HCT116 (cell line): ENCODE data around the gene RGS7.

Experiments used
- ATF3 ChIP-seq: IDR thresholded peaks from 2 replicates; pipeline ENCODE4 v1.6.1; 2012
- CTCF ChIP-seq, 3 experiments: fragments of 200-600 bp in 1 of 3; sonication (generic) in 1 of 3; IDR thresholded peaks in 2 of 3; conservative IDR thresholded peaks in 1 of 3; 2 replicates each; pipeline ENCODE4 v1.5.1; 2012 to 2017; ENCODE audit warnings: low read depth in 2 of 3, low read length in 2 of 3, antibody characterized with exemption in 1 of 3, borderline replicate concordance in 1 of 3, control low read depth in 1 of 3, mild to moderate bottlenecking in 1 of 3, mixed read lengths in 1 of 3, mixed run types in 1 of 3, moderate library complexity in 1 of 3; ENCODE audit not compliant: insufficient read depth in 1 of 3
- ELF1 ChIP-seq: IDR thresholded peaks from 2 replicates; pipeline ENCODE4 v1.6.1; 2012; ENCODE audit warnings: low read depth, borderline replicate concordance
- EZH2 ChIP-seq: fragments of 200-600 bp; sonication (generic); IDR thresholded peaks from 2 replicates; pipeline ENCODE4 v1.6.1; 2017; ENCODE audit warnings: antibody characterized with exemption, mixed run types
- JUND ChIP-seq: IDR thresholded peaks from 2 replicates; pipeline ENCODE4 v1.6.1; 2012
- MAX ChIP-seq: IDR thresholded peaks from 2 replicates; pipeline ENCODE4 v1.6.1; 2012
- POLR2A ChIP-seq: IDR thresholded peaks from 2 replicates; pipeline ENCODE4 v1.7.0; 2011; ENCODE audit warnings: borderline replicate concordance; ENCODE audit not compliant: insufficient read depth, insufficient read length; ENCODE audit errors: extremely low read depth
- POLR2AphosphoS5 ChIP-seq: IDR thresholded peaks from 2 replicates; pipeline ENCODE4 v1.6.1; 2011; ENCODE audit warnings: mild to moderate bottlenecking, low read depth, low read length, moderate library complexity
- RAD21 ChIP-seq: IDR thresholded peaks from 2 replicates; pipeline ENCODE4 v1.6.1; 2012; ENCODE audit warnings: low read depth, mild to moderate bottlenecking
- REST ChIP-seq: IDR thresholded peaks from 2 replicates; pipeline ENCODE4 v1.6.1; 2012; ENCODE audit warnings: low read depth
- SP1 ChIP-seq: IDR thresholded peaks from 2 replicates; pipeline ENCODE4 v1.6.1; 2012; ENCODE audit warnings: low read depth

GRCh38 chr1:240771450-240771849 is 585.6 kb downstream of the RGS7 start:
- TF ChIP-seq CTCF (IDR thresholded peaks at IDR 0.05 in 2 of 3, conservative IDR thresholded peaks at IDR 0.05 in 1 of 3; ENCODE audit: borderline replicate concordance in 1 of 3, insufficient read depth in 1 of 3, low read depth in 2 of 3, low read length in 2 of 3) (no peak), ELF1 (no peak), RAD21 (no peak), POLR2AphosphoS5 (no peak), JUND (no peak), POLR2A (no peak), ATF3 (no peak), SP1 (no peak), EZH2 (no peak), REST (no peak), MAX (no peak)
